Activated B cell treated with CpG ODN at 0.5 μM for 24 hours (primary cell): ENCODE results near the gene NEB. TPM values are rescaled to one million over a fixed set of nuclear protein-coding genes. Genes with fewer than 3 reads are reported as not detected.
"Not testable (repeated sequence)": the region's sequence is repeated elsewhere in the genome, so short reads cannot be mapped to it uniquely, and the experiment has no call there.

Experiments
- ATAC-seq: fragments of 200-7000 bp; cut with Tn5 transposase; one replicate; pipeline ENCODE4 v1.10.0; 2021; ENCODE audit warnings: low read depth, mild to moderate bottlenecking, moderate library complexity
- CTCF ChIA-PET: fragments of 350-600 bp; sonication (Branson Sonifier 250); formaldehyde crosslinking; loops from one replicate; lab custom pipeline; 2021; ENCODE audit warnings: antibody characterized with exemption; lab: Charles Lee
- POLR2A ChIA-PET: fragments of 350-600 bp; sonication (Branson Sonifier 250); formaldehyde crosslinking; loops from one replicate; lab custom pipeline; 2021; ENCODE audit warnings: antibody characterized with exemption; lab: Charles Lee
- DNase-seq: peaks from one replicate; pipeline ENCODE4 v3.0.0; 2022
- H3K27ac Mint-ChIP-seq: one replicate; pipeline ENCODE4 v1.8.0; 2020; ENCODE audit warnings: mixed read lengths
- H3K27me3 Mint-ChIP-seq: one replicate; pipeline ENCODE4 v1.8.0; 2021; ENCODE audit warnings: mixed read lengths
- H3K36me3 Mint-ChIP-seq: one replicate; pipeline ENCODE4 v1.8.0; 2021; ENCODE audit warnings: low read depth, mixed read lengths
- H3K4me1 Mint-ChIP-seq: one replicate; pipeline ENCODE4 v1.8.0; 2021; ENCODE audit warnings: mixed read lengths
- H3K4me3 Mint-ChIP-seq: one replicate; pipeline ENCODE4 v1.8.0; 2020; ENCODE audit warnings: mild to moderate bottlenecking, mixed read lengths
- H3K9me3 Mint-ChIP-seq: one replicate; pipeline ENCODE4 v1.8.0; 2020; ENCODE audit warnings: mixed read lengths
- CTCF ChIP-seq: fragments of 200-600 bp; IDR thresholded peaks from one replicate; pipeline ENCODE4 v1.8.0; 2022; ENCODE audit warnings: antibody characterized with exemption, mild to moderate bottlenecking
- intact Hi-C: fragments of 100-400 bp; cut with micrococcal nuclease; formaldehyde crosslinking; loops from one replicate; pipeline ENCODE4 v1.15.1; 2024
- total RNA-seq: library from RNA; stranded (reverse); gene quantifications from 2 replicates; pipeline ENCODE4 v1.2.3, GENCODE V29; 2022

NEB gene
- total RNA-seq, 1 donor from 2014 or later: 1.2 TPM

- Mint-ChIP-seq H3K4me1 (no peaks in the 10 kb centered on the region), H3K27me3 (no peaks in the 10 kb centered on the region), H3K36me3 (no peaks in the 10 kb centered on the region), H3K9me3 (no peaks in the 10 kb centered on the region), H3K4me3 (no peak overlapping the region), H3K27ac (no peak overlapping the region)
- no peak for TF ChIP-seq CTCF
- intact Hi-C loops: no loop called here
- ATAC-seq (no peak), DNase-seq (no peak)
- CTCF ChIA-PET: interaction anchor here (1.2 to 1.3 kb wide), 2 partner anchors 16 to 372 kb away, joined by 4 to 5 read pairs; no protein-coding TSS in a partner anchor
- POLR2A ChIA-PET: no interaction called here
These were observed 80.2 kb downstream of the NEB start for GRCh38 chr2:151654085-151654484.

- ATAC-seq (no peak), DNase-seq (no peak)
- ChIA-PET POLR2A (no interaction called here), CTCF (interaction anchor here (1.0 kb wide), 1 partner anchor 20 kb away, joined by 3 read pairs; no protein-coding TSS in a partner anchor)
- intact Hi-C loops: loop anchor here (2.0 kb wide), 1 partner anchor 14 kb away; no protein-coding TSS in a partner anchor
- H3K27me3 Mint-ChIP-seq: no peaks in the 10 kb centered on the region
- H3K9me3 Mint-ChIP-seq: peaks cover 3% of the 10 kb centered on the region
- H3K27ac Mint-ChIP-seq: no peak overlapping the region
- H3K36me3 Mint-ChIP-seq: no peaks in the 10 kb centered on the region
- H3K4me3 Mint-ChIP-seq: no peak overlapping the region
- H3K4me1 Mint-ChIP-seq: no peaks in the 10 kb centered on the region
- no peak for TF ChIP-seq CTCF
These were observed 83.0 kb downstream of the NEB start for GRCh38 chr2:151651274-151651673.

- Mint-ChIP-seq H3K36me3 (no peaks in the 10 kb centered on the region), H3K9me3 (peaks cover 3% of the 10 kb centered on the region), H3K4me1 (no peaks in the 10 kb centered on the region), H3K4me3 (no peak overlapping the region), H3K27me3 (no peaks in the 10 kb centered on the region), H3K27ac (no peak overlapping the region)
- intact Hi-C loops: loop anchor here (2.0 kb wide), 1 partner anchor 14 kb away; no protein-coding TSS in a partner anchor
- no peak for DNase-seq
- ATAC-seq: no peak
- TF ChIP-seq CTCF: no peak
- ChIA-PET CTCF (no interaction called here), POLR2A (no interaction called here)
These were observed 83.8 kb downstream of the NEB start for GRCh38 chr2:151650456-151650855.

GRCh38 chr2:151649966-151650365, 84.3 kb downstream of the NEB start:
- Mint-ChIP-seq H3K4me1 (no peaks in the 10 kb centered on the region), H3K4me3 (no peak overlapping the region), H3K27me3 (no peaks in the 10 kb centered on the region), H3K27ac (no peak overlapping the region), H3K9me3 (peaks cover 3% of the 10 kb centered on the region), H3K36me3 (no peaks in the 10 kb centered on the region)
- TF ChIP-seq CTCF: no peak
- no peak for ATAC-seq
- ChIA-PET CTCF (no interaction called here), POLR2A (no interaction called here)
- intact Hi-C loops: loop anchor here (2.0 kb wide), 1 partner anchor 15 kb away; no protein-coding TSS in a partner anchor
- no peak for DNase-seq

GRCh38 chr2:151649400-151649799, 84.9 kb downstream of the NEB start:
- Mint-ChIP-seq H3K27ac (no peak overlapping the region), H3K4me1 (no peaks in the 10 kb centered on the region), H3K4me3 (no peak overlapping the region), H3K9me3 (peaks cover 3% of the 10 kb centered on the region), H3K27me3 (no peaks in the 10 kb centered on the region), H3K36me3 (no peaks in the 10 kb centered on the region)
- POLR2A ChIA-PET: no interaction called here
- CTCF ChIA-PET: no interaction called here
- DNase-seq: no peak
- intact Hi-C loops: no loop called here
- TF ChIP-seq CTCF: no peak
- ATAC-seq: no peak

GRCh38 chr2:151646512-151646911, 87.8 kb downstream of the NEB start:
- CTCF ChIA-PET, H3K4me1 Mint-ChIP-seq, intact Hi-C loops, POLR2A ChIA-PET, H3K27me3 Mint-ChIP-seq, H3K27ac Mint-ChIP-seq, H3K9me3 Mint-ChIP-seq, H3K4me3 Mint-ChIP-seq, H3K36me3 Mint-ChIP-seq, DNase-seq, ATAC-seq: not testable (repeated sequence)
